ENCODE measurements around the gene ADCY3.

ADCY3 gene

DNA sequence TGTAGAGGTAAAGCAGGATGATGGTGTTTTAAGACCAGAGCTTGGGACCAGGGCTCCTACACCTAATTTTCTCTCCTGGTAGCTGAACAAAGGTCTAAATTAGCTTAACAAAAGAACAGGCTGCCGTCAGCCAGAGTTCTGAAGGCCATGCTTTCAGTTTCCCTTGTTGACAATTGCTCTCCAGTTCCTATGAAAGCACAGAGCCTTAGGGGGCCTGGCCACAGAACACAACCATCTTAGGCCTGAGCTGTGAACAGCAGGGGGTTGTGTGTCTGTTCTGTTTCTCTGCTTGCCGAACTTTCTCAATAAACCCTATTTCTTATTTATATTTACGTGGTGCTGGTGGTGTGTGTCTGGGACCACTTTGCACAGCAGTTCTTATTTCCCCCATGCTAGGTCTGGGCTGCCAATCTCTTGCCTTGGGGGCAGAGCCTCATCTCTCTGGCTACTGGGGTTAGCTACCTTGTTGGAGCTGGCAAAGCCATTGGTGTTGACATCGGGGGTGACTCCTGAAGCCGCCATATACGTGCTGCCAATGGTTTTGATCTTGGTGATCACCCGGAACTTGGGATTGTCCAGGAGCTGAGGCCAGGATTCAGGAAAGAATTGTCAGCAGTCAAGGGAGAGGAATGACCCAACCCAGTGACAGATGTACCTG lies 97.9 kb downstream of the ADCY3 start:
- DNase-seq (ENCODE audit: insufficient read length, low spot score) (no peak), FAIRE-seq (no peak)
- TF ChIP-seq, protein P1, sequence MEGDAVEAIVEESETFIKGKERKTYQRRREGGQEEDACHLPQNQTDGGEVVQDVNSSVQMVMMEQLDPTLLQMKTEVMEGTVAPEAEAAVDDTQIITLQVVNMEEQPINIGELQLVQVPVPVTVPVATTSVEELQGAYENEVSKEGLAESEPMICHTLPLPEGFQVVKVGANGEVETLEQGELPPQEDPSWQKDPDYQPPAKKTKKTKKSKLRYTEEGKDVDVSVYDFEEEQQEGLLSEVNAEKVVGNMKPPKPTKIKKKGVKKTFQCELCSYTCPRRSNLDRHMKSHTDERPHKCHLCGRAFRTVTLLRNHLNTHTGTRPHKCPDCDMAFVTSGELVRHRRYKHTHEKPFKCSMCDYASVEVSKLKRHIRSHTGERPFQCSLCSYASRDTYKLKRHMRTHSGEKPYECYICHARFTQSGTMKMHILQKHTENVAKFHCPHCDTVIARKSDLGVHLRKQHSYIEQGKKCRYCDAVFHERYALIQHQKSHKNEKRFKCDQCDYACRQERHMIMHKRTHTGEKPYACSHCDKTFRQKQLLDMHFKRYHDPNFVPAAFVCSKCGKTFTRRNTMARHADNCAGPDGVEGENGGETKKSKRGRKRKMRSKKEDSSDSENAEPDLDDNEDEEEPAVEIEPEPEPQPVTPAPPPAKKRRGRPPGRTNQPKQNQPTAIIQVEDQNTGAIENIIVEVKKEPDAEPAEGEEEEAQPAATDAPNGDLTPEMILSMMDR (IDR thresholded peaks at IDR 0.05; ENCODE audit: insufficient read depth, missing control alignments) = no peak

DNA sequence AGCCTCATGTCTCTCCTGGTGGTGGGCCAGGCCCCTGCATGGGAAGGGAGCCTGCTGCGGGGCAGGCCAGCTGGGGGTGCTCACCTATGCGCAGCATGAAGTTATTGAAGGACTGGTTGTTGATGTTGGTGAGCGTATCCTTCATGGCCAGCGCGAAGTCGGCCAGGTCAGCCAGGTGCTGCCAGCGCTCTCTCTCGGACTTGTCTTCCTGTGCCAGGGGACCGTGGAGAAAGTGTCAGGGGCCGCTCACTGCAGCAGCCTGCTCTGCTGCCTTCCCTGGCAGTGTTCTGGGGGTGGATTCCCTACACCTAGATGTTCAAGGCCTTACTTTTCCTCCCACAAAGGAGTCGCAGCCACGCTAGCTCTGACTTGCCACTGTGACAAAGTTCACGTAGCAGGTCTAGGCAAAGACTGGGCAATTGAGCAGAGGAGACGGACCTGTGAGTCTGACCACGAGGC lies 98.6 kb downstream of the ADCY3 start:
- no peak for FAIRE-seq
- TF ChIP-seq, protein P1 (IDR thresholded peaks at IDR 0.05; ENCODE audit: insufficient read depth, missing control alignments) = no peak
- DNase-seq (ENCODE audit: insufficient read length, low spot score) = peak; percentile 3

DNA sequence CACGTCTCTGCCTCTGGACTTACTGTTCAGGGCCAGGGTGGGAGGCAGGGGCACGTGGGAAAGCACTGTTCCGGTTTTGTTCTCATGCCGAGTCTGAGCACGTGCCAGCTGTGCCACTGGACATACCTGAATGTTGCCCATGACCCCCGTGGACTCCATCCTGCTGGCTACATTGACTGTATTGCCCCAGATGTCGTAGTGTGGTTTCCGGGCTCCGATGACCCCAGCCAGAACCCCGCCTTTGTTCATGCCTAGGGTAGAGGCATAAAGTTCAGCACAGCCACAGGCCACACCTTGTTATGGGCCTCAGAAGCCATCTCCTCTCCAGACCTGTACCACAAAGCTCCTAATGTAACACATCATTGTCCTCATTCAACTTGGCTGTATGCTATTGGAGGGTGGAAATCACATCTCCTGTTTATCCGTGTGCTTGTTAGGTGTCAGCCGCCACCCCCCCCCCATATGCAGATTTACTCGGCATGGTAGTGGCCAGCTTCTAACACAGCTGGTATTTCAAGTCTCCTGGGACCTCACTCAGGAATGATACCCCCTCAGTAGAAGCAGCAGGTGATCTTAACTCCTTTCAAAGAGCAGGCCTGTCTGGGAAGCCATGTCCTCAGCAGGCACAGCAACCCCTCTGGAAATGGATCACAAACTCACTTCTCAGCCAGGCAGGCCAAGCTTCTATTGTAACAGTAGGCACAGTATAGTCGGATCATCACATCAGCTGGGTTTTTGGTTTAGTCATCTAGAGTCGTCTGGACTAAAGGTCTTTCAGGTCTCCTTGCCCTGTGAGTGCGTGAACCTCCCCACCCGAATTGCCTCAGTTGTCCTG lies 99.2 kb downstream of the ADCY3 start:
- FAIRE-seq (no peak), DNase-seq (ENCODE audit: insufficient read length, low spot score) (peak; percentile 12)

DNA sequence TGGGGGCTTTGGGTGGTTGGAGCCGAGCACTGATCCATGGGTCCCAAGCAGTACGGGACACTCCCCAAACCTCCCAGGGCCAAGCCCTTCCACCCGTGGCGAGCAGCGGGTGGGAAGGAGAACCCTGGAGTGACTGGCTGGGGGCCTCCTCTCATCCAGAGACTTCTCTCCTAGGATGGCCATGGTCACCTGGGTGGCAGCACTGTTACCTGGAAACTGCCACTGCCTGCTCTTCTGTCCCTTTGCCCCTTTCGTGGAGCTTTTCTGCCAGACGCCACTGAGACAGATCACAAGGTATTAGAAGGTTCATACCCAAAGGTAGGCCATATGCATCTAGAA lies 99.9 kb downstream of the ADCY3 start:
- FAIRE-seq (no peak), DNase-seq (ENCODE audit: insufficient read length, low spot score) (no peak)
- TF ChIP-seq, protein P1 (IDR thresholded peaks at IDR 0.05; ENCODE audit: insufficient read depth, missing control alignments) = no peak

More for the DNA sequence above, 99.2 kb downstream of the ADCY3 start:
- TF ChIP-seq, protein P1 (IDR thresholded peaks at IDR 0.05; ENCODE audit: insufficient read depth, missing control alignments) = no peak

DNA sequence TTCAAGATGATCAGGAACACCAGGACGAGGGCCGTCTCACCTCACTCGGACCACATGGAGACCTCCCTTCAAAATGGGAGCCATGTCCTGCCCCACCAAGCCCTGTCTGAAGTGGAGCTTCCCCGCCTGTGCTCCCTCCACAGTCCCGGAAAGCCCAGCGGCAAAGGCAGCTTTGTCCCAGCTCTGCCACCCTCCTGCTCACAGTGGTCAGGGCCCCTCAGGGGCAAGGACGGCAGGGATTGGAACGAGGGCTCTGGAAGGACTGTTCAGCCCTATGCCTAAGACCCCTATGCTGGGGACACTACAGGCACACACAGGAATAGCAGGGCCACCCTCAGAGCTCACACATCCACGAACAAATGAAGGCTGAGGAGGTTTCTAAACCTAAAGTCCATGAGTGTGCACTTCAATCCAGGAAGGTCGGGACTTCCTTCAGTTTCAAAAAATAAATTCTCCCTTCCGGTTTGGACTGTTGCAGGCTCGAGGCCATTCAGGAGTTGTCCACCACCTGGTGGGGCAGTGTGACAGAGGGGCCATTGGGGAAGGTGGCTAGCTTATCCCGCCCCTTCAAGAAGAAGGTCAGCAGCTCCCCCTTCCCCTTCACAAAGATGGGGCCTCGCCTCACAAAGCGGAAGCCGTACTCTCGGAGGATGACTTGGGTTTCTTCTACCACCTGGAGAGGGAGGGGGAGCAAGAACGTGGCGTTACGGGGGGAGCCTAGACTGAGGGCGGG lies 100.4 kb downstream of the ADCY3 start:
- FAIRE-seq = no peak
- TF ChIP-seq, protein P1 (IDR thresholded peaks at IDR 0.05; ENCODE audit: insufficient read depth, missing control alignments) = no peak
- no peak for DNase-seq (ENCODE audit: insufficient read length, low spot score)

DNA sequence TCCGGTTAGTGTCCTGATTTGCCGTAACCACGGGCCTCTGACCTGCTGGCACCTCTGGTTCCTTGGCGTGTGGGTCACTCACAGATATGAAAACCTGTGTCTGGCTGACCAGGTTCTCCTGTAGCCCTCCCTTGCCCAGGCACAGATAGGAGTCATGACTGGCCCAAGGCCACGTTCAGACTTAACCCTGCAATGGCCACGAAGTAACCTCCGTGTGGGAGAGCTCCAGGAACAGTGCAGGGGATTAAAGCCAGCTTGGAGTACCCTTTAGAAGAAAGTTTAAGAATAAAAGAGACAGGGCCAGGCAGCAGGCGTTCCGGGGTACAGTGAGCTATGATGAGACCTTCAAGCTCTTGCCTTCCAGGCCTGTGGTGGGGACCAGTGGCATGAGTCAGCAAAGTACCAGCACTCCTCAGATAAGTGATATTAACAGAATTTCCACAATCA lies 101.3 kb downstream of the ADCY3 start:
- TF ChIP-seq, protein P1 (IDR thresholded peaks at IDR 0.05; ENCODE audit: insufficient read depth, missing control alignments) = no peak
- DNase-seq (ENCODE audit: insufficient read length, low spot score) (peak; percentile 6), FAIRE-seq (no peak)

Data from D721Med (cell line).